GM12892 (cell line): ENCODE results near the gene SCYL1.

Source experiments
- POLR2A ChIP-seq: IDR thresholded peaks from 2 replicates; pipeline ENCODE4 v1.6.1; 2011; ENCODE audit warnings: low read depth, low read length, control low read depth
- POLR2AphosphoS5 ChIP-seq: IDR thresholded peaks from 2 replicates; pipeline ENCODE4 v1.6.1; 2011; ENCODE audit warnings: low read depth, low read length, control low read depth

- TF ChIP-seq POLR2A (no peak), POLR2AphosphoS5 (no peak)
Measured at GRCh38 chr11:65556470-65557279, 31.8 kb downstream of the SCYL1 start.
